Stomach (tissue), 4 donors: ENCODE data around the gene PJA1.

Experiments
- EP300 ChIP-seq: sonication (generic); formaldehyde crosslinking; IDR thresholded peaks from one replicate; pipeline ENCODE4 v1.6.1; 2017; ENCODE audit warnings: antibody characterized with exemption
- POLR2A ChIP-seq, 4 donors: fragments of 450-650 bp; IDR thresholded peaks; one replicate each; pipeline ENCODE4 v1.6.1; 2016; ENCODE audit warnings: antibody characterized with exemption in 4 of 4, control low read depth in 2 of 4, mild to moderate bottlenecking in 1 of 4, moderate library complexity in 1 of 4
- TF ChIP-seq, protein P1 (sequence below), 7 experiments: fragments of 450-650 bp in 4 of 7; fragments of 200-600 bp in 3 of 7; sonication (generic) in 3 of 7; IDR thresholded peaks; one replicate each; pipeline ENCODE4 v1.5.1; 2016 to 2019; ENCODE audit warnings: antibody characterized with exemption in 7 of 7, control low read depth in 2 of 7, mild to moderate bottlenecking in 1 of 7

DNA sequence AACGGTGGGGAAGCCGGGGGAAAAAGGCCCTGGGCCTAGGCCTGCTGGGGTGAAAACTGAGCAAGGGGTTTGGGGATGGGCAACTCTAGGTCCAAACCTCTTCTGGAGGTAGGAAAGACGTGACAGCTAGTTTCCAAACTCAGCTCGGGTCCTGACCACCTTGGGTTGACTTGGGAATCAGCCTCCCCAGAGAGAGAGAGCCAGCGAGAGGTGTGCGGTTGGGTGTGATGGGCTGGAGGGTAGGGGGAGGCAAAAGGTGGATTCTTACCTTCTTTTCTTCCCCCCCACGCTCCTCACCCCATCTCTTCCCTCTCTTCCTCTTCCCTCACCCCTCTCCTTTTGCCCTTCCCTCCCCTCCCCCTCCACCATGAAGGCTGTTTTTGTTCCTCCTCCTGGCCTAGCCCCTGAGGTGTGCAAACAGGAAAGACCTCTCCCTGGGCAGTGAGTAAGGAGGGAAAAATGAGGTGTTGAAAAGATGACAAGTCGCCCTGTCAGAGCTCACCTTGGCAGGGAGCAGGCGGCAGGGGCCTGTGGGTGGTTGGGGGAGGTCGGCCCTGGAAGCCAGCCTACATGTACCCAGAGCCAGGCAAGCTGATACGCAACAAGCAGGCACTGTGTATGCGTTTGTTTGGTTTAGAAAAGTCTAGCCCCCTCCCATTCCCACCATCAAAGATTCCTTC lies 14.8 kb downstream of the PJA1 start:
- TF ChIP-seq POLR2A (IDR thresholded peaks at IDR 0.05) (no peak), EP300 (no peak)
- TF ChIP-seq, protein P1, sequence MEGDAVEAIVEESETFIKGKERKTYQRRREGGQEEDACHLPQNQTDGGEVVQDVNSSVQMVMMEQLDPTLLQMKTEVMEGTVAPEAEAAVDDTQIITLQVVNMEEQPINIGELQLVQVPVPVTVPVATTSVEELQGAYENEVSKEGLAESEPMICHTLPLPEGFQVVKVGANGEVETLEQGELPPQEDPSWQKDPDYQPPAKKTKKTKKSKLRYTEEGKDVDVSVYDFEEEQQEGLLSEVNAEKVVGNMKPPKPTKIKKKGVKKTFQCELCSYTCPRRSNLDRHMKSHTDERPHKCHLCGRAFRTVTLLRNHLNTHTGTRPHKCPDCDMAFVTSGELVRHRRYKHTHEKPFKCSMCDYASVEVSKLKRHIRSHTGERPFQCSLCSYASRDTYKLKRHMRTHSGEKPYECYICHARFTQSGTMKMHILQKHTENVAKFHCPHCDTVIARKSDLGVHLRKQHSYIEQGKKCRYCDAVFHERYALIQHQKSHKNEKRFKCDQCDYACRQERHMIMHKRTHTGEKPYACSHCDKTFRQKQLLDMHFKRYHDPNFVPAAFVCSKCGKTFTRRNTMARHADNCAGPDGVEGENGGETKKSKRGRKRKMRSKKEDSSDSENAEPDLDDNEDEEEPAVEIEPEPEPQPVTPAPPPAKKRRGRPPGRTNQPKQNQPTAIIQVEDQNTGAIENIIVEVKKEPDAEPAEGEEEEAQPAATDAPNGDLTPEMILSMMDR (IDR thresholded peaks at IDR 0.05), result no peak
